Loucy (cell line): Measurements from ENCODE around the gene TTC7B.

Source experiments
- EZH2phosphoT487 ChIP-seq: fragments of 200-600 bp; IDR thresholded peaks from 2 replicates; pipeline ENCODE4 v1.6.1; 2018; ENCODE audit warnings: antibody characterized with exemption, mild to moderate bottlenecking, moderate library complexity, borderline replicate concordance
- TF ChIP-seq, protein P1 (sequence below): fragments of 200-600 bp; sonication (generic); conservative IDR thresholded peaks from 2 replicates; pipeline ENCODE4 v1.5.1; 2014; ENCODE audit warnings: mild to moderate bottlenecking, antibody characterized with exemption, low read length

GRCh38 chr14:90504643-90505042, 311.6 kb downstream of the TTC7B start:
- TF ChIP-seq, protein P1, sequence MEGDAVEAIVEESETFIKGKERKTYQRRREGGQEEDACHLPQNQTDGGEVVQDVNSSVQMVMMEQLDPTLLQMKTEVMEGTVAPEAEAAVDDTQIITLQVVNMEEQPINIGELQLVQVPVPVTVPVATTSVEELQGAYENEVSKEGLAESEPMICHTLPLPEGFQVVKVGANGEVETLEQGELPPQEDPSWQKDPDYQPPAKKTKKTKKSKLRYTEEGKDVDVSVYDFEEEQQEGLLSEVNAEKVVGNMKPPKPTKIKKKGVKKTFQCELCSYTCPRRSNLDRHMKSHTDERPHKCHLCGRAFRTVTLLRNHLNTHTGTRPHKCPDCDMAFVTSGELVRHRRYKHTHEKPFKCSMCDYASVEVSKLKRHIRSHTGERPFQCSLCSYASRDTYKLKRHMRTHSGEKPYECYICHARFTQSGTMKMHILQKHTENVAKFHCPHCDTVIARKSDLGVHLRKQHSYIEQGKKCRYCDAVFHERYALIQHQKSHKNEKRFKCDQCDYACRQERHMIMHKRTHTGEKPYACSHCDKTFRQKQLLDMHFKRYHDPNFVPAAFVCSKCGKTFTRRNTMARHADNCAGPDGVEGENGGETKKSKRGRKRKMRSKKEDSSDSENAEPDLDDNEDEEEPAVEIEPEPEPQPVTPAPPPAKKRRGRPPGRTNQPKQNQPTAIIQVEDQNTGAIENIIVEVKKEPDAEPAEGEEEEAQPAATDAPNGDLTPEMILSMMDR: no peak
- no peak for TF ChIP-seq EZH2phosphoT487
